CD4-positive, alpha-beta T cell treated with Interleukin-4 for 4 hours (primary cell): ENCODE data around the gene MMP2.

ENCODE experiments used
- DNase-seq: peaks from one replicate; pipeline ENCODE4 v3.0.0-alpha.2; 2020

MMP2 gene

DNA sequence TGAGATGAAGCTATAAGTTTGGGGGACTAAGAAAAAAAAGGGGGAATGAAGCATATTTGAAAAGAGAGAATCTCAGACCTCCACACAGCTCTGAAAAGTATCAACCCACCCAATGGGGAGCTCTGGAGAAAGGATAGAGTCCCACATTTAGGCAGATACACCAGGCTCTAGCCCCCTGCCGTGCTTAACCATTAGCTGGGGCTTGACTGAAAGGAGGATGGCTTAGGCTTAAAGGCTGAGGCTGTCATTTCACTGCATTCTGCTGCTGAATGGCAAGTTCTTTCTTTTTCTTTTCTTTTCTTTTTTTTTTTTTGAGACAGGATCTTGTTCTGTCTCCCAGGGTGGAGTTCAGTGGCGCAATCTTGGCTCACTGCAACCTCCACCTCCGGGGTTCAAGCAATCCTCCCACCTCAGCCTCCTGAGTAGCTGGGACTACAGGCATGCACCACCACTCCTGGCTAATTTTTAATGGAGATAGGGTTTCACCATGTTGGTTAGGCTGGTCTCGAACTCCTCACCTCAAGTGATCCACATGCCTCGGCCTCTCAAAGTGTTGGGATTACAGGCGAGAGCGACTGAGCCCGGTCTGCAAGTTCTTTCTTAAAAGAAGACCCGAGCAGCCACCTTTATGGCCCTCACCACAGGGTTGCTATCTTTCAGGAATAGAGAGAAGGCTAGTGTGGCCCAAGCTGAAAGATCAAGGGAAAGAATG lies 9.0 kb upstream of the MMP2 start:
- DNase-seq, result no peak

DNA sequence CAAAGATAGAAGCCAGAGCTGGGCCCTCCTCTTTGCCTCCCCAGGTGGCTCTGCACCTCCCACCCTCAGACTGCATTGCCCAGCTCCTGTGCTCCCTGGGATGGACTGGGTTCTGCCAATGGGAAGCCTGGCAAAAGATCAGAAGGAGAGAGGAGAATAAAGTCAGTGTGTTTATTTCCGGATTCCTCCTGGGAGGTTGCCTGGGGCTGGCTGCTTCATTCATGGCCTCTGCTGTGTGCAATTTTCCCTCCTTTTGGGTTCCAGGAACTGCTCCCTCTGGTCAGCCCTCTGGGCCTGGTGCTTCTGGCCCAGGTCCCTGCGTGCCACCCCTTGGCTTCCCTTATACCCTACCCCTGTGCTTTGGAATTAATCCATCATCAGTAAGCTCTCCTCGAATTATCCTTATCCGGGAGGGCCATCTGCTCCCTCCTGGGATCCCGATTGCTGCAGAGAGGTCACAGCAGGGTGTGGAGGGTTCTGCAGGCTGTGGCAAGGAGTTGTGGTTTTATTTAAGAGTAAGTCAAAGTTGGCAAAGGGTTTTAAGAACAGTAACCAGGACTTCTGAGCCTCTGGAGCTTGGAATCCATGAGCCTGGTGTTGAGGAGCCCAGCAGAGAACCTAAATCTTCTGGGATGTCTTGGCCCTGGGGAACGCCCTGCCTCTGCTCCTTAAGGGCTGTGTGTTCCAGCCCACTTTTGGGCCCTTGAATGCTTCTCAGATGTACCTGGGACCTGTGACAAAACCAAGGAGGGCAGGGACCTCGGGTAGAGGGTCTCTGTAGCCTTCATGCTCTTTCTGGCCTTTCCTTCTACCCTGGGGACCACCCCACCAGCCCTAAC lies 8.2 kb upstream of the MMP2 start:
- no peak for DNase-seq

GRCh38 chr16:55471448-55472097 lies 7.4 kb upstream of the MMP2 start:
- DNase-seq, result no peak

DNA sequence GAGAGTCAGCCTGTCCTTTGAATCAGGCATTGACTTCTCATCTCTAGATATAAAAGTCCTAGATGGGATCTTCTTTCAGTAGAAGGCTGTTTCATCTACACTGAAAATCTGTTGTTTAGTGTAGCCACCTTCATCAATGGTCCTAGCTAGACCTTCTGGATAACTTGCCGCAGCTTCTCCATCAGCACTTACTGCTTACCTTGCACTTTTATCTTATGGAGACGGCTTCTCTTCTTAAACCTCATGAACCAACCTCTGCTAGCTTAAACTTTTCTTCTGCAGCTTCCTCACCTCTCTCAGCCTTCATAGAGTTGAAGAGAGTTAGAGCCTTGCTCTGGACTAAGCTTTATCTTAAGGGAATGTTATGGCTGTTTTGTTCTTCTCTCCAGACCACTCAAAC lies 5.4 kb upstream of the MMP2 start:
- no peak for DNase-seq

DNA sequence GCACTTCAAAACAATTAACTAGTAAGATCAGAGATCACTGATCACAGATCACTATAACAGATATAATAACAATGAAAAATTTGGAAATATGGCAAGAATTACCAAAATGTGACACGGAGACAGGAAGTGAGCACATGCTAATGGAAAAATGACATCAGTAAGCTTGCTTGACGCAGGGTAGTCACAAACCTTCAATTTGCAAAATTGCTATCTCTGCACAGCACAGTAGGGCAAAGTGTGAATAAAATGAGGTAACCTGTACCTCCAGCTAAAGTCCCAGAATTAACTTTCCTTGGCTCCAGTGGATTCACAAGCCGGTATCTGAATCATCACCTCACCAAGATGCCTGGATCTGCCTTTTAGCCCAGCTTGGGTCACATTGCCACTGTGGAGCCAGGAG lies 4.2 kb upstream of the MMP2 start:
- no peak for DNase-seq

DNA sequence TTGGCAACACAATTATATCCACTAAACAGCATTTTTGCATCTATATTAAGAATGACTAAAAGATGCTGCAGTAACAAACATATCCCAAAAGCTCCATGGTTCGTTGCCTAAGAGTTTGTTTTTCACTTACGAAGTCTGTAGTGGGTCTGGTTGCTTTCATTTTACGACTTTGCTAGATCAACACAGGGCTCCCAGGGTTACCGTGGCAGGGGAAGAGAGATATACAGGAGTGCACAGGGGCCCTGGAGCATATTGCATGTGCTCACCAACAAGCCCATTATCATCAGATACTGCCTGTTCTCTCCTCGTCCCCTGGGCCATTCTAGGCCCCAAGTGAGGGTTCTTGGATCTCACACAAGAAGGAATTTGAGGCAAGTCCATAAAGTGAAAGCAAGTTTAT lies 3.1 kb upstream of the MMP2 start:
- no peak for DNase-seq

- no peak for DNase-seq
Observed at GRCh38 chr16:55476625-55477533, 2.1 kb upstream of the MMP2 start.

- no peak for DNase-seq
Observed at GRCh38 chr16:55477736-55478135, 1.3 kb upstream of the MMP2 start.

DNA sequence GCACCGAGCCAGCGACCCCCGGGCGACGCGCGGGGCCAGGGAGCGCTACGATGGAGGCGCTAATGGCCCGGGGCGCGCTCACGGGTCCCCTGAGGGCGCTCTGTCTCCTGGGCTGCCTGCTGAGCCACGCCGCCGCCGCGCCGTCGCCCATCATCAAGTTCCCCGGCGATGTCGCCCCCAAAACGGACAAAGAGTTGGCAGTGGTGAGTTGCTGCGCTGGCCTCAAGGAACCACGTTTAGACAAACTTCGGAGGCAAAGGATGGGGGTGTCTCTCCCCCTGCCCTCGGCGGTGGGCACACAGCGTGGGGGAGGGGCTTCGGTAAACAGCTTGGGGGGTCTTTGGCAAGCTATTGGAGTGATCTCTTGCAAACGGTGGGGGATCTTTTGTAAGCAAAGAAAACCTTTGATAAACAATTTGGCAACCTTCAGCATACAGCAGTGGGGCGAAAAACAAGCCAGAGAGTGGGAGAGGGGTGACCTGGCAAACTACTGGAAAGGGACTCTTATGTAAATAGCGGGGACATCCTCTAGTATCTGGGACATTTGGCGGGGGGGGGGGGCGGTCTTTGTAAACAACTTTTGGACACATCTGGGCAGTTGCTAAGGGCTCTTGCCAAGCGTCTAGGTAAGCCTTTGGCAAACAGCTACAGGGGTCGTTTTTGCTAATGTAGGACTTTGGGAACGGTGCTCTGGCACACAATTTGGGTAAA lies 587 bp downstream of the MMP2 start:
- DNase-seq, result no peak

DNA sequence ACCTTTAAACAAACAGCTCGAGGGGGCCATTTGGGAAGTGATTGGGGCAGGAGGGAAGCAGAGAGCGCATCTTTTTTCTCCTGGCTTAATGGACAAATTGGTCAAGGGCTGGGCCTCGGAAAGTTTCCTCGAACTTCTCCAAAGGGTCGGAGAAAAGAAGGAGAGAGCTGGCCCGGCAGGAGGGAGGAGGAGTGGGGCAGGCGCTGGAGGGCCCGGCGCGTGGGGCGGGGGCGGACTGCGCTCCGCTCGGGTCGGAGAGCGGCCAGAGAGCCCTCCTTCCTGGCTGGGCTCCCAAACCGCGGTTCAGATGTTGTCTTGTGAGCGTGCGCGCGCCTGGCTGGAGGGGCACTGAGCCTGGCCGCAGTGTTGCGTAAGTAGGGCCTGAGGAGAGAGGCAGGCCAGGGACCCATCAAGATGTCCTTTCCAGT lies 1.2 kb downstream of the MMP2 start:
- no peak for DNase-seq

GRCh38 chr16:55481023-55481422 lies 2.0 kb downstream of the MMP2 start:
- no peak for DNase-seq

GRCh38 chr16:55482056-55482455 lies 3.1 kb downstream of the MMP2 start:
- DNase-seq, result no peak

DNA sequence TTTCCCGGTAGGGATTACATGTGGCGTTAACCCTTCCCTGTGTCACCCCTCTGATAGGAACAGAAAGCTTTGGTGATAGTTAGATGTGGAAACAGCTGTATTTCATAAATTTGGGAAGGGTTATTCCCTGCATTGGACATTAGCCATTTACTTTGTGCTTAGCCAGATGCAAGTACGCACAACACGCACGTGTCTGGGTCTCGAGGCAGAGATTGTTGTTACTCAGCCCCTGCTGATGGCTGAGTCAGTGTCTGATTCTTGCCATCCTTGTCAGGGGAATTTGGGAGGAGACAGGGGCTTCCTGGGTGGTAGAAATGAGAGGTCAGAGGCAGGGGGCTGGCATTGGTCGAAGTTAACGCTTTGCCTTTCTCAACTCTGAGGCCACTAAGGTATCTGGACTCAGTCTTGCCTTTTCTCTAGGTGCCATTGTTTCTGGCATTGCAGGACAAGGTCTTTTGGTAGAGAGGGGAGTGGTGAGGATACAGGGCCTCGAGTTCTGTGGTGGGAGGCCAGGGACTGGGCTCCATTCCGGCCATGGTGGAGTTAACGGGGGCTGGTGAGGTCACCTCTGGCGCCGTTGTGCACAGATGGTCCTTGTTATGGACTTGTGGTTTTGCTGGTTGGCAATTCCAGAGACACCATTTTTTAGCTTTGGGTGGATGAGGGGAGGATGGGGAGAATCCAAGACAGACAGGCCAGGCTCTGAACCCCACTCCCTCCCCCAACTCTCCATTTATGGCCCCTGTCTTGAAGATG lies 8.2 kb downstream of the MMP2 start:
- DNase-seq, result no peak

- DNase-seq, result no peak
Observed at GRCh38 chr16:55488306-55488705, 9.3 kb downstream of the MMP2 start.

DNA sequence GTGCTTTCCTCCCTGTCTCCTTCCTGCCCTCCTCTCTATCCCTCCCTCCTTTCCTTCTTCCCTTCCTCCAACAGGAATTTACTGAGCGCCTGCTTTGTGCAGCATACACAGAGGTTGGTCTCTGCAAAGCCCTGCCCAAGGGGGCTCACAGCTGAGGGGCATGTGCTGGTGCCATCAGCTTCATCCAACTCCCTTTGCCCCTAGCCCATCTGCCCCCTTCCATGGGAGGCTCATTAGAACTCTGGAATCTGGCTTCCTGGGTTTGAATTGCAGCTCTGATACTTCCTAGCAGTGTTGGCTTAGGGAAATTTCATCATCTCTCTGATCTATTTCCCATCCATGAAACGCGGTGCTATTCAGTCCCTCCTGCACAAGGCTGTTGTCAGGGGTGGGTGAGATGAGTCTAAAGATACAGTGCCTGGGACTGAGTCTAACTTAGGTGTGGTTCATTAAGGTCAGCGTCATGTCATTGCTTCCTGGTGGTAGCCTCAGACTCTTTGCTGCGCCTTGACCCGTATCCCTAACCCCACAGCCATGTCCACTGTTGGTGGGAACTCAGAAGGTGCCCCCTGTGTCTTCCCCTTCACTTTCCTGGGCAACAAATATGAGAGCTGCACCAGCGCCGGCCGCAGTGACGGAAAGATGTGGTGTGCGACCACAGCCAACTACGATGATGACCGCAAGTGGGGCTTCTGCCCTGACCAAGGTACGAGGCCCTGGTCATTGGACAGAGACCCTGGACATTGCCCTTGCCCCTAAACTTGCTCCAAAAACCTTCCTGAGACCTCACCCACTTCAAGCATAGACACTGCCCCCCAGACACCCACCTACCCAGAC lies 10.3 kb downstream of the MMP2 start:
- DNase-seq, result no peak

GRCh38 chr16:55489956-55490265 lies 10.9 kb downstream of the MMP2 start:
- no peak for DNase-seq

DNA sequence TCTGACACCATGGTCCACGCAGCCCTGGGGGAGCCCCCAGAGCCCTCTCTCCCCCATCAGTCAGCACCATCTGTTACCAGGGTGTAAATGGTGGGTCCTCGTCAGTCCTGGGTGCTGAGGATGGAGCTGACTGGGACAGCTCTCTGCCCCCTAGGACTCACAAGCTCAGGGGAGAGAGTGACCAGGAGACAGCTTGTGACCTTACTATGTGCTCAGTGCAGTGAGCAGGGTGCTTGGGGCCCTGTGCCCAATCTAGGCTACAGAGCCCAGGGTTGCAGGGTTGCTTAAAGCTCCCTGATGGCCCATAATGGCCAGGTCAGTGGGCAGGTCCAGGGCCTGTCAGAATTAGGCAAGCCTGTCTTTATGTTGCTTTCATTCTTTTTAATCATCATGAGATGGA lies 11.3 kb downstream of the MMP2 start:
- DNase-seq, result no peak

DNA sequence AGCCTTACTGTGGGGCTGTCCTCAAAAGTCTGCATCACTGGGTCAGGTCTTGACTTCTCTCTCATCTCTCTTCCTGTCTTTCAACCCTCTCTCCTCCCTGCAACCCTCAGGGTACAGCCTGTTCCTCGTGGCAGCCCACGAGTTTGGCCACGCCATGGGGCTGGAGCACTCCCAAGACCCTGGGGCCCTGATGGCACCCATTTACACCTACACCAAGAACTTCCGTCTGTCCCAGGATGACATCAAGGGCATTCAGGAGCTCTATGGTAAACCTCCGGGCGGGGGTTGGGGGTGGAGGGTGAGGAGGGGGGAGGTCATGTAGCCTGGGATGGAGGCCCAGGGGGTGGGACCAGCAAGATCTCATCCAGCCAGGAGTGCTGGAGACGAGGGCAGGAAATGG lies 12.7 kb downstream of the MMP2 start:
- no peak for DNase-seq

DNA sequence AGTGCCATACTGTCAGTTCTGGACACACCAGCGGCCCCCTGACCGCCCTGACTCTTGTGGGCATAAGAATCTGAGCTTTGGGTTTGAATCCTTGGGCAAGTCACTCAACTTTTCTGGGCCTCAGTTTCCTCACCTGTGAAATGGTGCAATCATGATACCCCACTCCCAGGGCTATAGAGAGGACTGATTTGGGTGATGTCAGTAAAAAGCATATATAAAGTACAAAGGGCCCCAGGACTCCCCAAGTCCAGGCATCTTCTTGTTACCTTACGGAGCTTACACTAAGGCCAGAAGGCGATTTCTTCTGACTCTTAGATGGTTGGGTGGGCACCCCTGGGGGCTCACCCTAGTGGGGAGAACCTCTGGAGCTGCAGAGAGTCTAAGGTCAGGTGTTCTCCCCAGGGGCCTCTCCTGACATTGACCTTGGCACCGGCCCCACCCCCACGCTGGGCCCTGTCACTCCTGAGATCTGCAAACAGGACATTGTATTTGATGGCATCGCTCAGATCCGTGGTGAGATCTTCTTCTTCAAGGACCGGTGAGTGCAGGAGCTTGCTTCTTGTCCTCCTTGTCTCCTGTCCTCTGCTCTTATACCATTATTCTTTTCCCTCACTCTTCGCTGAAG lies 13.9 kb downstream of the MMP2 start:
- DNase-seq, result no peak

- DNase-seq, result no peak
Observed at GRCh38 chr16:55494994-55495421, 16.0 kb downstream of the MMP2 start.
